GM10266 (cell line): ENCODE data around the gene FLT1.

Experiments
- DNase-seq: peaks from one replicate; pipeline ENCODE4 v3.0.0; 2012; ENCODE audit errors: extremely low spot score
- CTCF ChIP-seq: IDR thresholded peaks from 2 replicates; pipeline ENCODE4 v1.5.1; 2012; ENCODE audit warnings: mild to moderate bottlenecking, low read depth; ENCODE audit not compliant: control insufficient read depth, insufficient read depth; ENCODE audit errors: missing control alignments

The FLT1 gene

DNA sequence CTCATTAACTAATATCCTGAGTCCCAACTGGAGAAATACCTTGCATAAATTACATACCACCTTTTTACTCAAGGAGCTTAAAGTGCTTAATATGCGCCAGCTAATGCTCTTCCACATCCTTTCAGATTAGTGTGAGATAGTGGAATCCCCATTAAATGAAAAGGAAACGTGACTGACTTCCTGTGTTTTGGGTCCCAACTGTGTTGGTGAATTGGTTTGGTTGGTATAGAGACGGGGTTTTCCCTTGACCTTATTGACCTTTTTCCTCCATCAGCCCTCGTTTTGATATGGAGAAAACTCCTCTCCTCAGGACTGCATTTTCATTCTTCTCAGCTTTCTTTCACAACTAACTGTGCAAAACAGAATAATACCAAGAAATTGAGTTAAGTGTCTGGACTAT is 193.1 kb downstream of the FLT1 start:
- no peak for TF ChIP-seq CTCF
- DNase-seq, result no peak

DNA sequence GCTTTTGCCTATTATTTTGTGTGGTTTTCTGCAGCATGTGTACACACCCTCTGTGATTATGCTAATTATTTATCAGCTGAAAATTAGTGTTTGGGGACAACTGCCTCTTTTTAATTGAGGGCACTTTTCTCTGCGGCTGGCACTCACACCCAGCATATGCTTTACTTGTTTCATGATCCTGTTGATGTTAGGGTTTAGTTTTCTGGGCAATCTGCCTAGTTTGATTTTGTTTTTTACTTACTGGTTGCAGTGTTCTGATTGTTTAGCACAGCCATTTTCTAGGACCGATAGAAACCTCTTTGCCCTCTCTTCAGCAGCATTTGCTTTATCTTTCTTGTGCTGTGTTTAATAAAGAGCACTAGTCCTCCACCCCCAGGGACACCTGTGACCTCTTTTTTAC is 195.0 kb downstream of the FLT1 start:
- no peak for DNase-seq

DNA sequence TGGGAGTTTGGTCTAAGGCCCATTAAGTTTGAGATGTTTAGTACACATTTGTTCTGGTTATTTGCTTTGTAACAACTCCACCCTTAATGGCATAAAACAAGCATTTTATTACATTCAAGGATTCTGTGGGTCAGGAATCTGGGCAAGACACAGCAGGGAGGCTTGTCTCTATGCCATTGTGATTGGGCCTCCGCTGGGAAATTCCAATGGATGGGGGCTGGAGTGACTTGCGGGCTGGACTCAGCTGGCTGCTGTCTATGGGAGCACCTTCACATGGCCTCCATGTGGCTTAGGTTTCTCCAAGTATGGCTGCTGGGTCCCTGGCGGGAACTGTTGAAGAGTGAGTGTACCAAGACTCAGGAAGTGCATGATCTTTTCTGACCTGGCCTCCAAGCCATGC is 197.6 kb downstream of the FLT1 start:
- DNase-seq, result no peak
- no peak for TF ChIP-seq CTCF

More for the DNA sequence above, 195.0 kb downstream of the FLT1 start:
- no peak for TF ChIP-seq CTCF

- DNase-seq, result no peak
- no peak for TF ChIP-seq CTCF
Observed at GRCh38 chr13:28286263-28286662, 208.7 kb downstream of the FLT1 start.

DNA sequence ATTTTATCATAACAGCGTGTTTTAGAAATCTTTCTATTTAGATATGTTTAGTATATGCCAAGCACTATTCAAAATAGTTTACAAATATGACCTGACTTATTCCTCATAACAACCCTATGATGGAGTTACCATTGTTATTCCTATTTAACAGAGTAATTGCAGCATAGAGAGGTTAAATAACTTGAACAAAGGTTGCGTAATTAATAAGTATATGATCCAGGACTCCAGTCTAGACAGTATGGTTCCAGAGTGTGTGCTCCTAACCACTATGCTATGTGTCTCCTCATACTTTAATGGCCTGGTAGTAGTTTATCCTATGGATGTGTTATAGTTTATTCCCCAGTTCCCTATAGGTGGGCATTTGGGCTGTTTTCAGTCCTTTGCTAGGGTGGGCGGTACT is 211.3 kb downstream of the FLT1 start:
- no peak for TF ChIP-seq CTCF
- DNase-seq, result no peak

DNA sequence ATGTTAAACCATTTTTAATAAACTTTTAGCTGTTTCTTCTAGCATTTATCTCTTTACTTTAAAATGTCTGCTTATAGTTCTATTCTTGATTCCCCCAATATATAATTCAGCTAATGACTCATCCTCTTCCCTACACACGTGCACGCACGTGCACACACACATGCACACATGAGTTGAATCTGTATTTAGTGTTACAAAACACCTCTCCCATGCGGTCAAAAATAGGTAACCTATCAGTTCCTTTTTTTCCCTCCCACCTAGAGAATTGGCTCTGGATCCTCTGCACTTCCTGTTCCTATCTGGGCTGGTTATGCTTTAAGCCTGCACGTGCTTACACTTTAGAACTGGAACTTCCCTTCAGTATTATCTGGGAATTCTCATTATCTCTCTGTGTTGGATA is 212.5 kb downstream of the FLT1 start:
- TF ChIP-seq CTCF, result no peak
- DNase-seq, result no peak

DNA sequence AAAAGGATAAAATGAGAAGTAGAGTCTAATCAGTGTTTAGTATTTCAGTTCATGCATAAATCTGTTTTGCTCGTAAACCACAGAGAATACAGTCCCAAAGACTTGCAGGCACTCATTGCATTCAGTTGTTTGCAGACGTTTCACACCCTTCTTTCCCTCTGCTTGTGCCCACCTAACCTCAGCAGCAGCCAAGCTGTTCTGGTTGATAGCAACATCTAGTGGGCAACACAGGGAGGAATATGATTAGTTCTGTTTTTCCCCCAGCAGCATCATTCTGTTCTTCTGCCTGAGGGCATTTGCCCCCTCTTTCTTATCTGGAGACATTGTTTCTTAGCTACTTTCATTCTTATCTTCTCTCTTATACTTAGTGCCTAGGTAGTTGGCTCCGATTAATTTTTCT is 221.0 kb downstream of the FLT1 start:
- no peak for DNase-seq
- TF ChIP-seq CTCF, result no peak
